HG03159 (cell line): Measurements from ENCODE around the gene ELP4.
"Not testable (repeated sequence)": the region's sequence is repeated elsewhere in the genome, so short reads cannot be mapped to it uniquely, and the experiment has no call there.

ENCODE experiments used
- ATAC-seq: cut with Tn5 transposase; IDR thresholded peaks from one replicate; pipeline ENCODE4 v1.9.1; 2021; ENCODE audit warnings: mild to moderate bottlenecking, moderate library complexity; ENCODE audit not compliant: unreplicated experiment

The ELP4 gene, protein sequence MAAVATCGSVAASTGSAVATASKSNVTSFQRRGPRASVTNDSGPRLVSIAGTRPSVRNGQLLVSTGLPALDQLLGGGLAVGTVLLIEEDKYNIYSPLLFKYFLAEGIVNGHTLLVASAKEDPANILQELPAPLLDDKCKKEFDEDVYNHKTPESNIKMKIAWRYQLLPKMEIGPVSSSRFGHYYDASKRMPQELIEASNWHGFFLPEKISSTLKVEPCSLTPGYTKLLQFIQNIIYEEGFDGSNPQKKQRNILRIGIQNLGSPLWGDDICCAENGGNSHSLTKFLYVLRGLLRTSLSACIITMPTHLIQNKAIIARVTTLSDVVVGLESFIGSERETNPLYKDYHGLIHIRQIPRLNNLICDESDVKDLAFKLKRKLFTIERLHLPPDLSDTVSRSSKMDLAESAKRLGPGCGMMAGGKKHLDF

DNA sequence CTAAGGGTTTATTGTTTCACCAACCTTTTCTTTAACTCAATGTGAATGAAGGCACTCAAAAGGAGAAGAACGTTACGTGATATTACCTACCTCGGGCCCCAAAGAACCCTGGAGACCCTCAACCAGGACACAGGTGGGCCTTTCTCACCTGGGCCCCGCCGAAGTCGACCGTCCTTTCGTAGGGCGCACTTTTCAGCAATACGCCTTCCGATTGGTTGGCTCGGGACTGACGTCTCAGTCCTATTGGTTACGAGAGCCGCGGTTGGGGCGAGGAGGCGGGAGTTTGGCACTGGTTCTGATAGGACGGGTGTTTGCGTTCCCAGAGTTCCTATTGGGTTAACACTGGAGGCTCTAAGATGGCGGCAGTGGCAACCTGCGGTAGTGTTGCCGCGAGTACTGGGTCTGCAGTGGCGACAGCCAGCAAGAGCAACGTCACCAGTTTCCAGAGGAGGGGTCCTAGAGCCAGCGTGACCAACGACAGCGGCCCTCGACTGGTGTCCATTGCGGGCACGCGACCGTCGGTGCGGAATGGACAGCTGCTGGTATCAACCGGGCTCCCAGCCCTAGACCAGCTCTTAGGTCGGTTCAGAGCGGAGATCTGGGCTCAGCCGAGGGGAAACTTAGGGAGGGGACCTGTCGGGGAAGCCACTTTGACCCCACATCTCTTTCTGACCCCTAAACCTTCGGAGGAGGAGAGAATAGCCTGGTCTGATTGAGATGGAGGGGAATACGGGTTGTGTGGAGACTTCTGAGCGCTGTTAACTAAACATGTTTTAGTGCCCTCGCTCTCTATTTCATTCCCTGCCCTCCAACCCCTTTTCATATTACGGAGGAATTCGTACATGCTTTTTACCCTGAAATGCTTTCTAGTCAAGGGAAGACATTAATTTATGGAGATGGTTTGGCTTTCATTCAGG, at the start of gene ELP4, which contains the start of gene IMMP1L:
Gene ELP4, plus strand, starts transcription at position 339 of the 917 bp plus-strand sequence. Its CDS starts 18 bp downstream, at position 357.
Gene IMMP1L, minus strand, starts transcription at position 194 of the 917 bp plus-strand sequence. CDS start 46,346 bp downstream, outside the sequence.
- ATAC-seq: peak; percentile 100

DNA sequence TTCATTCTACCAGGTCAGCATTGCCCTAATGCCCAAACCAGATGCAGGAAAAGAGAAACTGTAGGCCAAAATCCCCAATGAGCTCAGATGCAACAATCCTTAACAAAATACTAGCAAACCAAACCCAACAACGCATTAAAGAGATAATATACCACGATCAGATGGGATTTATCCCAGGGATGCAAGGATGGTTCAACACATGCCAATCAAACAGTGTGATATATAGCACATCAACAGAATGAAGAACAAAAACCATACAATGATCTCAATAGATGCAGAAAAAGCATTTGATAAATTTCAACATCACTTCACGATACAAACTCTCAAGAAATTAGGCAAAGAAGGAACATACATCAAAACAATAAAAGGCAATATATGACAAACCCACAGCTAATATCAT, 45.1 kb upstream of the ELP4 start:
- ATAC-seq: no peak

DNA sequence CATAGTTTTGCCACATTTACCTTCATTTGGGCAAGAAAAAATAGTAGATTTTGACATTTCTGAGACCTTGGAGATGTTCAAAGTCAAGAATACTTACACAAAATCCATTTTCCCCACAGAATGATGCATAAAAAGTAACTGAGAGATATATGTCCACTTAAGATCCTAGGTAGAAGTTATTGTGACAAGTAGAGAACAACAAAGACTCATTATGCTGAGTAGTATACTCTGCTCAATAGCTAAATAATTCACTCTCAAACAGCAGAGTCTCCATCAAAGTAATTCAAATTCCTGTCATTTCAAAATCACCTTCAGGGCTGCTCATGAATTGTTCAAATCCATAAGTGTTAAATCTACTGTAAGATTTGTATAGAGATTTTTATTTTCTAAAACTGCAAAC, 35.5 kb upstream of the ELP4 start:
- ATAC-seq: no peak

DNA sequence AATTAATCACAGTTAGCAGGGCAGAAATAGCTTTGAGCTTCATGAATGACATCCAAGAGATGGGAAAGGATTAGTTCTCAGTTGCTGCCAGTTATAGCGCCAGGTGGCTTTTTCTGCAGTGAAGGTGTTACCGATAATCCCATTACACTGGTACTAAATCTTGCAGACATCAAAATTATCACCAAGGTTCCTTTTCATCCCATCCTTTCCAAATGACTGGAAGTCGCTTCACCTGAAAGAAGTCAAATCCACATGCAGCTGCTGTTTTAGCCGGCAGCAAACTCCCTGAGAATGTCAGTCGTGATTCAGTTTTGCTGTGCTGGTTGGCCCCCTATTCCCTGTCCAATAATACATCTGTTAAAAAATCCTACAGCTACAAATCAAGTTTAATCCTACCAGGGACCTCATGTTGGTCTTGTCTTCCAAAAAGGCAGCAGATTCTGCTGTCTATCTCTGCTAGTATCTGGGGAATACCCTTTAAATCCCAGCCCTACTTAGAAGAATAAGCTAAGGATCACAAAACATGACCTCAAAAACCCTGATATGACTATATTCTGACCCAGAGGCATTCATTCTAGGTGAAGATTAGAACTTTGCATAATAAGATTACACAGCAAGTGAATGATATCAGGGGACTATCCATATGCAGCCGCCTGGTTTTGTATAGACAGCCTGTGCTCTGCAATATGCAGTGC, 31.9 kb upstream of the ELP4 start:
- no peak for ATAC-seq

DNA sequence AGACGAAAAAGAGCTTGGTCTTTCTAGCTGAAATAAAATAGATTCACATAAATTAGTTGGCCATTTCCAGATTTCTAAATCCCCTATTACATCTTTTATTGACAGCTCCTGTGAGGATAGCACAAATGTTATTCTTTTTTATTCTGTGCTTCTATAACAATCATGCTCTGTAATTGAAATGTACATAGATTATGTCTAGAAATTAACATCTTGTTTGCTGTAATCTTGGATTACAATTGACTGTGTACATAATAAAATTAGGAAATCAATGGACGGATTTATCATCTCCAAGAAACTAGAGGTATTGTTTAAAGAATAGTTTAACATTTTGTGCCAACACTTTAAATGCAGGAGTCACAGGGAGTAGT, 31.4 kb upstream of the ELP4 start:
- no peak for ATAC-seq

DNA sequence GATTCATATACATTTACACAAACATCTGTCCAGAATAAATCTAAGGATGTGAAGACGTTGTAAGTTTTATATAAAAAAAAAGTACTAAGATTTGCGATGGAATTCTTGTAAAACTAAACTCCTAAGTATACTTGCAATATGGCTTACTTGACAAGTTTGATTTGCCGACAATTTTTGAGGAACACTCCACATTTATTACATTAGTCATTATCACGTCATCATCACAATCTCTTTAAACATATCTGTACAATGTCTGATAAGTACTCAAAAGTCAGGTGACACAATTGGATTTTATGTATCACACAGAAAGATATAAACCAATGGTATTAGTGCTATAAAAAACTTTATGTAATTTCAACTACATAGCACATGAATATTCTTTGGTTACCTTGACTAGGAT, 30.5 kb upstream of the ELP4 start:
- ATAC-seq: no peak

DNA sequence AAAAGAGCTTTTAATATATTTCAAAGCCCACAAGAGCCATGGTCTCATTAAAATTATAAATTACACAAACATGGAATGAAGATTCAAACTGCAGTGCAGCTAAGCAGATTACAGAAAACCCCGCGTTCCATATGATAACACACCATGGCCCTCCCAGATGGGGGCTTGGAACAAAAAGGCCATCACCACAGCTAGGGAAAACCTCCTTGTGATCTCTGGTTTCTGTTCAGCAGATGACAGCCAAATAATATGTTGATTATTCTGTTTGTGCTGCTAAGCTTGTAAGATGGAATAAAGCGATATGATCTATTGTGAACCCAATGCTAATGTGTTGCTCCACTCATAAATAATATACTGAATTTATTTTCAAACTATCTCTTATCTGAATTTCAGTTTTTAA, 28.6 kb upstream of the ELP4 start:
- ATAC-seq: no peak

DNA sequence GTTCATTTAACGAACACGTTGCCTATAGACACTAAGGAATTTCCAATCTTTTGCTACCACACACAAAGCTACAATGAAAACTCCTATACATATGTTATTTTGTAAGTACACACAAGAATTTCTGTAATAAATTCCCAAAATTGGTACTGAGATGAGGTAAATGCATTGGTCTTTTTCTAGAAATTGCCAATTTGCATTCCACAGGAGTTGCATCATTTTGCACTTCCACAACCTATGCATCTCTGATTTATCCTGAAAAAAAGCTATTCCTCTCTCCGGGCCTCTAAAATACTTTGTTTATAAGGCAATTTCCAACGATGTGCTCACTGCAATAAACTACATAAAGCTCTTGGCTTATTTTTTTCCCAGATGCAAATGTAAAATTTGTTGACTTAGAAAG, 25.1 kb upstream of the ELP4 start:
- no peak for ATAC-seq

DNA sequence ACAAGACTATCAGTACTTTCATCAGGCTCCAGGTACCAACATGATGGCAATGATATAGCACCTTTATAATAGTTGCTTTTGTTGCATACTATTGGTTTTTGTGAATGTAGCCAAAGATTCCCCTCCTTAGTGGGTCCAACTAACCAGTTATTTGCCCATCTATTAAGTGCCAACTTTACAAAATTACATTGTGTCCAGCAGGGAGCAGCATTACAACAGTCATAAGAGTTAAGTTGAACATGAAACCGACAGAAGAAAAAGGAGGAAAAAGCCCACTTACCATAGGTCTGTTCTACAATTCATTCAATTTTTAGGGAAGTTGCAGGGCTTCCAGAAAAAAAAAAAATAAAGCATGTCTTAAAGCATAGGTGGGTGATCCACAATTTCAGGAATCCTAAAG, 21.7 kb upstream of the ELP4 start:
- no peak for ATAC-seq

DNA sequence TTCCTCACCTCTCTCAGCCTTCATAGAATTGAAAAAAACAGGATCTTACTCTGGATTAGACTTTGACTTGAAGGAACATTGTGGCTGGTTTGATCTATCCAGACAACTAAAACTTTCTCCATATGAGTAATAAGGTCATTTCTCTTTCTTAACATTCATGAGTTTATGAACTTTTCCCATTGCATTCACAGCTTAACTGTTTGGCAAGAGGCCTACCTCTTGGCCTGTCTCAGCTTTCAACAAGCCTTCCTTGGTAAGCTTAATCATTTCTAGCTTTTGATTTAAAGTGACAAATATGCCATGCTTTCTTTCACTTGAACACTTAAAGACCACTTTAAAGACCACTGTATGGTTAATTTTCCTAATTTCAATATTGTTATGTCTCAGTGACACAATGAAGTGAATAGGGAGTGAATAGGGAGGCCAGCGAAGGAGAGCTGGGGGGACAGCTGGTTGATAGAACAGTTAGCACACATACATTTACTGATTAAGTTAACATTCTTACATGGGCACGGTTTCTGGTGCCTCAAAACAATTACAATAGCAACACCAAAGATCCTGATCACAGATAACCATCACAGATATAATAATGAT, 17.1 kb upstream of the ELP4 start:
- no peak for ATAC-seq

DNA sequence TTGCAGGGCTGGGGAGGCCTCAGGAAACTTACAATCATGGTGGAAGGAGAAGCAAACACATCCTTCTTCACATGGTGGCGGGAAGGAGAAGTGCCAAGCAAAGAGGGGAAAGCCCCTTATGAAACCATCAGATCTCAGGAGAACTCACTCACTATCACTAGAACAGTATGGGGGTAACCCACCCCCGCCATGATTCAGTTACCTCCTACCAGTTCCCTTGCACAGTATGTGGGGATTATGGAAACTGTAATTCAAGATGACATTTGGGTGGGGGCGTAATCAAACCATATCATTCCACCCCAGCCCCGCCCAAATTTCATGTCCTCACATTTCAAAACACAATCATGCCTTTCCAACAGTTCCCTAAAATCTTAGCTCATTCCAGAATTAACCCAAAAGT, 16.3 kb upstream of the ELP4 start:
- ATAC-seq: no peak

DNA sequence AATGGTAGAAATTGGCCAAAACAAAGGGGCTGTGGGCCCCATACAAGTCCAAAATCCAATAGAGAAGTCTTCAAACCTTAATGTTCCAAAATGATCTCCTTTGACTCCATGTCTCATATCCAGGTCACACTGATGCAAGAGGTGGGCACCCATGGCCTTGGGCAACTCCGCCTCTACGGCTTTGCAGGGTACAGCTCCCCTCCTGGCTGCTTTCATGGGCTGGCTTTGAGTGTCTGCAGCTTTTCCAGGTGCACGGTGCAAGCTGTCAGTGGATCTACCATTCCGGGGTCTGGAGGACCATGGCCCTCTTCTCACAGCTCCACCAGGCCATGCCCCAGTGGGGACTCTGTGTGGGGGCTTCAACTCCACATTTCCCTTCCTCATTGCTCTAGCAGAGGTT, 15.8 kb upstream of the ELP4 start:
- not testable (repeated sequence) for ATAC-seq

DNA sequence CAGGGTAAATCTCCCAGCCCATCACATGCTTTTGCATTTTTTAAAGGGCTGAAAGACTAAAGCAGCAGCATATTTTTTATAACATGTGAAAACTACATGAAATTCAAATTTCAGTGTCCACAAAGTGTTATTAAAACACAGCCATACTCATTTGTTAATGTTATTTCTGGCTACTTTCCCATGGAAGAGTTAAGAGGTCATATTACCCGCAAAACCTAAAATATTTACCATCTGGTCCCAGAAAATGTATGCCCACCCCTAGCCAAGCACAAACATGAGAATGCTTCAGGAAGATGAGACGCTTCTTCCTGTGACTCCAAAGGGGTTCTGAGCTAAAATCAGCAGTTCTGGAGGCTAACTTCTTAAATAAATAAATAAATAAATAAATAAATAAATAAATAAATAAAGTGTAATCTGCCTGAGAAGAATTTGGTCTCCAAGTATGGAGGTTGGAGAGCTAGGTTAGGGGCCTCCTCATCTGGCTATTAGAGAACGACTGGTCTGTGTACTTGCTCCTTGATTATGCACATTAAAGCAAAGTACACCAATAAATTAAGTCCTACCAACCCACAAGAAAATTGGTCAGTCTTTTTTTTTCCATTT, 9.9 kb upstream of the ELP4 start:
- ATAC-seq: no peak

DNA sequence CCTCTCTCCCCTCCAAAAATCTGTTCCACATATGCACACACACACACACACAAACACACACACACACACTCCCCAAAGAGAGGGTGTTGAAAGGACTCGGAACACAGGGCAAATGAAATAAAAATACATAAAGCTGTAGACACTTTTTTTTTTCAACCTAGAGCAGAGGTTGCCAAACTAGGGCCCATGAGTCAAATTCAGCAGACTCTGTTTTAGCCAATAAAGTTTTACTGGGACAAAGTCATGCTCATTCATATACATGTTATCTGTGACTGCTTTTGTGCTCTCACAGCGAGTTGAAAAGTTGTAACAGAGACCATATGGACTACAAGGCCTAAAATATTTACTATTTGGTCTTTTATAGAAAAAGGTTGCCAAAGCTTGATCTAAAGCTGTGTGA, 9.0 kb upstream of the ELP4 start:
- no peak for ATAC-seq

DNA sequence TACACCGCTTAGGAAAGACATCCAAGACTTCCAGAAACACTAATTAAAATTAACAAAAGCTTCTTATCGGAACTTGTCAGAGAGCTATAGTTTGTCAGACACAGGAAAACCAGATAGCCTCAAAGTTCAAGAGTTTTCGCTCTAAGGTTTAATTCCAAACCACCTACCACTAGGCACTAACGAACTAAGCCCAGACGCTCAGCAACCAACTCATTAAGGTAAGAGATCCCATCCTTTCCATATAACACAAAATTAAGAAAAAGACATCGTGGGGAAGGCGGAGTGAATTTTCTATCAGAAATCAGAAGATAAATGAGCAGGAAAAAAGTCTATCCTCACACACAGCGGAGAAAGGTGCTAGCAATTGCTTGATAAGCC, 527 bp upstream of the ELP4 start:
- ATAC-seq: peak; percentile 19

DNA sequence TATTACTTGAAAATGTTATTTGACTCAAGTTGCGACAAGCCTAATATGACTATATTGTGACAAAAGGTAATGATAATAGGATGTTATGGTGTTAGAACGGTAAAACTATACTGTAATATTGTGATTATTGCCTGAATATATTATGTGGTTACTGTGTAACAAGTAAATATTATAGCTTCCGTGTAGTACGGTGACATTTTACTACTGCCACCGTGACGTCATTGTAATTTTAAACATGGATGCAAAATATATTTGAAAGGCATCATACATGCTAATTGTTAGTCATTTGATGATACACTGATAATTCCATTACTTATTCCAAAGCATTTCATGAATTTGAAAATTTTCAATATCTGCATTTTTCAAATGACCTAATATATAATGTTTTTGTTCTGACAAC, 2.5 kb downstream of the ELP4 start:
- ATAC-seq: no peak

DNA sequence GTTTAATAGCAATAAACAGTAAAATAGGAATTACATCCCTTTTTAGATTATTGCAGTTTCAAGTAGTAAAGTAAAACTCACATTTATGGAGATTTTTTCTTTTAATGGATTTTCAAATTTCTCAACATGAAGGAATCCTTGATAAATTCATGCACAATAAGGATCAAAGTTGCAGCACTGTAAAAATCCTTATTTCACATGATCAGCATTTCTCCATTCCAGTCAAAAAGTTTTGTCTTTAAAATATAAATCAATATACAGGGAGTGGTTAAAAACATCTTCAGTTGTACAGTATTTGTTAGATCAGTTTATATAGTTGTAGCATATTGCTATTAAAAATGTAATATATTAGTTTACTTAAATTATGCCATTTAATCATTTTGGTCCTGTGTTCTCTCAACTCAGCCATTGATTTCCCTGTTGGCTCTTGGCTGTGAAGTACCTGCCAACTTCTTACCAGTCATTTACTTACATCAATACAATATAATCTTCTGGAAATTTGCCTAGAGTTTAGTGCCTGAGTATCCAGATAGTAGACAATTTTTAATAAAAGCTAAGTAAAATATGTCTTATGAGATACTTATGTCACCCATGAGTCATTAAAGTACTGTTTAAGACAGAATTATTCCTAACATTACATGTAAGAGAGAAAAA, 12.1 kb downstream of the ELP4 start:
- ATAC-seq: no peak

DNA sequence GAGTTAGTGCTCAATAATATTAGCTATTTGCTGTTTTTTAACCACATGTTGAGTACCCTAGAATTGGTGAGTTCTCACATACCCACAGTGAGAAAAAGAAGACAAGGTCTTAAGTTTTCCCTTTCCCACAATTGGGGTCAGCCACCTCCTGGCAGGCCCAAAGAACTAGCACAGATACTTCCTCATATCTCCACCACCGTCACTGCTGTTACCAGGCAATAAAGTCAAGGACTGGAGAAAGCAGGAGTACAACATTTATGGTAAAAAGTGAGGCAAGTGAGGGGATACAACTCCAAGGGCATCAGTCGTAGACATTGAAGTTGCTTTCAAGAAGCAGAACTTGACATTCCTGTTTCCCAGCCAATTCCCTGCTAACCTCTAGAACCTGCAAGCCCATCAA, 19.6 kb downstream of the ELP4 start:
- no peak for ATAC-seq

DNA sequence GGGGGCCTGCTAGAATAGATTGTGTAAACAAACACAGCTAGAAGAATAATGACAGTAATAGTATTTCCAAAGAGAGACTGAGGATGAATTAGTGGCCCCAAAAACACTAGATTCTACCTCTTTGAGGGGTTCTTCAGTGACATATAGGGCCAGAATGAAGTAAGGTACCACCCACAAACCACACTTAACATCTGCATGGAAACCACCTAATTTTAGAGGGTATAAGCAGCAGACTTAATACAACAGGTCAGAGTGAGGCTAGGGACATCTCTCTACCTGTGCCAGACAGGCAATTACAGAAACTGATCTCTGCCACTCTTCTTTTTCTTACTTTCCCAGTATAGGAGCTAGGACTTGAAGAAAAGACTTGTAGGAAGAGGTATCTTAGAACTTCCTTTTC, 20.1 kb downstream of the ELP4 start:
- no peak for ATAC-seq

DNA sequence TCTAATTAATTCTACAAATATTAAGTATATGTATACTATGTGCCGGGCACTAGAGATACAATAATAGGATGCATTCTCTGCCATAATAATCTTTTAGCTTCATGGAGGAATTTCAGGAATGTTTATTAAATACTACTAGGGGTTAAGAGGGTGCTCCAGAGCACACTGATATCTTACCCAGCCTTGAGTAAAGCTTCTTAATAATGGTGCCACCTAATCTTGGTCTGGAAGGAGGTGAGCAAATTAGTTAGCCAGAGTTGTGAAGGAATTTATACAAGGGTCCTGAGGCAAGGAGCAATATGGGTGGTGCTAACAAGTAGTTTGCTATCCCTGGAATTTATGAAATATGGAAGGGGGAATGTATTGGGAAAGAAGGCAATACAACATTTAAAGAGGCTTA, 21.7 kb downstream of the ELP4 start:
- ATAC-seq: no peak
